ENCODE results near the gene TMEM175.

DNA sequence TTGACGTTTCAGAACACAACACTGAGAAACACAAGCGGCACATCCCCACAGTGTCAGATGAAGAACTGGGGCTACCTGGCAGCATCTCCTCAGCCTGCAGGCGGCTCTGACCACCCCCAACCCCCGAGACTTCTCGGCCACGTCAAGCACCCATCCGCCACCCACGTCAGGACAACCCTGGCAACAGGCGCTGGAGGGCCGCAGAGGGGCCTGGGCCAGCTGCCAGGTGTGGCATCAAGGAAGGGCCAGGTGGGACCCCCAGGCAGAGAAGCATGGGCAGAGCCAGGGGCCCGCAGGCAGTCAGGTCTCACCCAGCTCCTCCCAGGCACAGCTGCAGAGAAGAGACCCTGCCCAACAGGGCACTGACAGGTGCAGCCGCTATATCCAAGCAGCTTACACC lies 22.4 kb upstream of the TMEM175 start:
- TF ChIP-seq, protein P1, sequence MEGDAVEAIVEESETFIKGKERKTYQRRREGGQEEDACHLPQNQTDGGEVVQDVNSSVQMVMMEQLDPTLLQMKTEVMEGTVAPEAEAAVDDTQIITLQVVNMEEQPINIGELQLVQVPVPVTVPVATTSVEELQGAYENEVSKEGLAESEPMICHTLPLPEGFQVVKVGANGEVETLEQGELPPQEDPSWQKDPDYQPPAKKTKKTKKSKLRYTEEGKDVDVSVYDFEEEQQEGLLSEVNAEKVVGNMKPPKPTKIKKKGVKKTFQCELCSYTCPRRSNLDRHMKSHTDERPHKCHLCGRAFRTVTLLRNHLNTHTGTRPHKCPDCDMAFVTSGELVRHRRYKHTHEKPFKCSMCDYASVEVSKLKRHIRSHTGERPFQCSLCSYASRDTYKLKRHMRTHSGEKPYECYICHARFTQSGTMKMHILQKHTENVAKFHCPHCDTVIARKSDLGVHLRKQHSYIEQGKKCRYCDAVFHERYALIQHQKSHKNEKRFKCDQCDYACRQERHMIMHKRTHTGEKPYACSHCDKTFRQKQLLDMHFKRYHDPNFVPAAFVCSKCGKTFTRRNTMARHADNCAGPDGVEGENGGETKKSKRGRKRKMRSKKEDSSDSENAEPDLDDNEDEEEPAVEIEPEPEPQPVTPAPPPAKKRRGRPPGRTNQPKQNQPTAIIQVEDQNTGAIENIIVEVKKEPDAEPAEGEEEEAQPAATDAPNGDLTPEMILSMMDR (IDR thresholded peaks at IDR 0.05) = no peak
- no peak for TF ChIP-seq POLR2AphosphoS5 (IDR thresholded peaks at IDR 0.05; ENCODE audit: insufficient read depth in 1 of 2, low read depth in 1 of 2)
- TF ChIP-seq POLR2A (IDR thresholded peaks at IDR 0.05) = no peak

Data from vagina (tissue), 2 donors.